SW 1271 (cell line): ENCODE measurements around the gene MMP20.
"Not testable (repeated sequence)": the region's sequence is repeated elsewhere in the genome, so short reads cannot be mapped to it uniquely, and the experiment has no call there.

Source experiments
- DNase-seq, 2 experiments: peaks; one replicate each; lab custom pipeline; 2025; lab: John Stamatoyannopoulos, UW

MMP20 gene, protein sequence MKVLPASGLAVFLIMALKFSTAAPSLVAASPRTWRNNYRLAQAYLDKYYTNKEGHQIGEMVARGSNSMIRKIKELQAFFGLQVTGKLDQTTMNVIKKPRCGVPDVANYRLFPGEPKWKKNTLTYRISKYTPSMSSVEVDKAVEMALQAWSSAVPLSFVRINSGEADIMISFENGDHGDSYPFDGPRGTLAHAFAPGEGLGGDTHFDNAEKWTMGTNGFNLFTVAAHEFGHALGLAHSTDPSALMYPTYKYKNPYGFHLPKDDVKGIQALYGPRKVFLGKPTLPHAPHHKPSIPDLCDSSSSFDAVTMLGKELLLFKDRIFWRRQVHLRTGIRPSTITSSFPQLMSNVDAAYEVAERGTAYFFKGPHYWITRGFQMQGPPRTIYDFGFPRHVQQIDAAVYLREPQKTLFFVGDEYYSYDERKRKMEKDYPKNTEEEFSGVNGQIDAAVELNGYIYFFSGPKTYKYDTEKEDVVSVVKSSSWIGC

GRCh38 chr11:102625177-102625576 lies at the start of gene MMP20:
MMP20 (minus strand) TSS chr11:102625332; CDS start chr11:102625319, 13 bp downstream.
- no peak for DNase-seq

- no peak for DNase-seq
These were observed 44.5 kb upstream of the MMP20 start for GRCh38 chr11:102669664-102670063.

DNA sequence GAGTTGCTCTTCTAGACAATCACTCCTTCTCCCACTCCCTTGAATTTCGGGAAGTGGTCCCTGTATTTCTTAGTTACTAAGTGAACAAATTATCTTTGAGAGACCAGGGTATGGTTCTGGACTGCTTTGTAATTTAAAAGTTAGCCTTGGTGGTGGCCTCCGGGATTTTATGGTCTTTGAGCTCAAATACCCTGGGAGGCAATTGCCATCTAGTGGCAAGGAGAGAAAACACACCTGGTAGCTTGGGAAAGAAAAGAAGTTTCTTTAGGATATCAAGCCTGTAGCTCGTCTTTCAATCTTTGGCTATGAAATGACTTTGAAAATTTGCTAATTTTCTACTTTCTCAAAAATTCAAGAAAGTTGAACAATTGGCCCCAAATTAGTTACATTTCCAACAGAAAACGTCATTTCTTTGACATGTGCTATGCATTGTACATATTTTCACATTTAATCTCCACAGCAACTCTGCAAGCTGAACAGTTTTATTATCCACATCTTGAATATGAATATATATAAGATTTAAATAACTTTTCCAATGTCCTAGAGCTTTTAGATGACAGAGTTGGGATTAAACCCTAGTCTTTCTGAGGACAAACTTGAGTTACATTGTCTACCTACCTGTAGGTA lies 41.3 kb upstream of the MMP20 start:
- peak in 1 of 2 experiments; percentile 77 for DNase-seq

- no peak for DNase-seq
These were observed 39.0 kb upstream of the MMP20 start for GRCh38 chr11:102664001-102664752.

- DNase-seq: no peak
These were observed 37.5 kb upstream of the MMP20 start for GRCh38 chr11:102662607-102663006.

DNA sequence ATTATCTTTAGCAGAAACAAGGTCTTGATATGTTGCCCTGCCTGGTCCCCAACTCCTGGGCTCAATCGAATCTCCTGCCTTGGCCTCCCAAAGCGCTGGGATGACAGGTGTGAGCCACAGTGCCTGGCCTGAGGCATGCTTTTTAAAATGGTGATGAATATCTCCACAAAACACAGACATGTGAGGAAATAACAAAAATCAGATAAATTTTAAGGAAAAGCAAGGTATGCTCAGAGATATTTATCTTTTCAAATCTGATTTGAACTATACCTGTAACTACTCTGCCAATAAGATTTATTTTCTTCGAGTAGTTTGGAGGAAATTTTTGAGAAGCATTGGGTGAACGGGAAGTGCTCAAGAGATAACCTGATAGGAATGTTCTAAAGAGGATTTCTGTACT lies 35.9 kb upstream of the MMP20 start:
- DNase-seq: no peak

- no peak for DNase-seq
These were observed 31.4 kb upstream of the MMP20 start for GRCh38 chr11:102656528-102656927.

DNA sequence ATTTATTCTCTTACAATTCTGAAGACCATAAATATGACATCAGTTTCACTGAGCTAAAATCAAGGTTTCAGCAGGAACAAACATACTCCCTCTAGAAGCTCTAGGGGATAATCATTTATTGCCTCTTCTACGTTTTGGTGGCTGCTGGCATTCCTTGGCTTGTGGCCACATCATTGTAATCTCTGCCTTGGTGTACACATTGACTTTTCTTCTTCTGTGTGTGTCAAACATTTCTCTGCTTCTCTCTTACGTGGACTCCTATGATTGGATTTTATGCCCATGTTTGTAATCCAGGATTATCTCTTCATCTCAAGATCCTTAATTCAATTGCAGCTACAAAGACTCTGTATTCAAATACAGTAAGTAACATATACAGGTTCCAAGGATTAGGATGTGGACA lies 30.4 kb upstream of the MMP20 start:
- DNase-seq: no peak

DNA sequence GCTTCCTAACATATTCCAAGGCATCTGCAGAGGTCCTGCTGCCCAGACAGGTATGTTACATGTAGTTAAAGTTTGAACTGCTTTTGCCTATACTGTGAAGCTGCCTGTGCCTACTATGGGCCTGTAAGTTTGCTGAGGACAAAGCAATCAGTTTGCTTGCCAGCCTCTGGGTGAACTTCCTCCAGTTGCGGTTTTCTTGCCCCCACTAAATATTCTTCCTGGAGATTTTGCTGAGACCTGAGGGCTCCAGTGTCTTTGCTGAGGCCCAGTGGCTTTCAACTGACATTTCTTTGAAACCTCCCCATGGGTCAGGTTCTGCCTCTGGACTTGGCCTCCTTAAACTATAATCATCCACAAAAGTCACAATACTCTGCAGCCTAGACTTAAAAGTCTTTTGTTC lies 29.6 kb upstream of the MMP20 start:
- no peak for DNase-seq

- DNase-seq: no peak
These were observed 28.7 kb upstream of the MMP20 start for GRCh38 chr11:102653744-102654291.

- DNase-seq: no peak
These were observed 22.3 kb upstream of the MMP20 start for GRCh38 chr11:102647430-102647829.

- DNase-seq: no peak
These were observed 18.8 kb upstream of the MMP20 start for GRCh38 chr11:102643941-102644340.

DNA sequence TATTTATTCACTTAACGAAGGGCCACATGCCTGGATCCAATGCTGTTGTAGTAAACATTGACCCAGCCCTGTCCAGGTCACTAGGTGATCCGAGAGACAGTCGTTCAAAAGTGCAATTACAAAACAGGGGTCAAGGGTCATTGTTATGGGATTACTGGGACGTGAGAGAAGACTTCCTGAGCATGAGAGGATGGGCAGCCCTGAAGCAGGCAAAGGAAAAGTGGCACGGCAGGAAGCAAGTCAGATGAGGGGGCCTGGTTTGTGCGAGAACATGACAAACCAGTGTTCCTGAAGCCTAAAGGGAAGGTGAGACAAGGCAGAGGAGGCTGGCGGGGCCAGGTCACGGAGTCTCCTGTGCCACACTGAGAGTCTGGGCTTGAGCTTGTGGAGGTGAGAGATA lies 15.8 kb upstream of the MMP20 start:
- DNase-seq: no peak

DNA sequence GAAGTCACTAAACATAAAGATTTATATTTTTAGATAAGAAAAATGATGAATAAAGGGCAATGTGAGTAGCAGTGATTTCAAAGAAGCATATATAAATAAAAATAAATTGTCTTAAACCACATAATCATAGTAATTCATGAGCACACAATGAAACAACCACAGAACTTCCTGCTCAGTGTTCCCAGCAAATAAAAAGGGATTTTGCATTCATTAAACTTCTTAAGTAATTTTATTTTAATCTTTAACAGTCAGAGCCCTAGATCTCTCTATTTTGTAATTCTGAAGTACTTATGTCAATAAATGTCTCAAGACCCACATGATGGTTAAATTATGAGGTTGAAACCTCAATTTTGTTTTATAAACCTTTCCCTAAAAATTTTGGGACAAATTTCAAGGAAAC lies 14.5 kb upstream of the MMP20 start:
- no peak for DNase-seq

DNA sequence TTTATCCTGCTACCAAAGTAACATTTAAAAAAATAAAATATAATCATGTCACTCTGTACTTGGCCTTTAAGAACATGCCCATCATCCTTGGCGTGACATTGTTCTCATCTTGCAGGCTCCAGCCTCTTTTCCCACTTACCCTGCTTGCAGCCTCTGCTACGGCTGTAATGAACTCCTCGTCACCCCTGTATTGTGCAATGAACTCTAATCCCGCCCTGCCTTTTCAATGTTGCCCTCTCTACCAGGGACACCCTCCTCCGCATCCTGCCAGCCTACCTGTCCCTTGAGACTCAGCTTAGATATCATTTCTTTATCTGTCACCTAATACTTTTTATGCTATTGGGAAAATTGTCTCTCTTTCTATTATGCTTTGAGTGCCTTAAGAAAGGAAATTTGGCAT lies 12.6 kb upstream of the MMP20 start:
- no peak for DNase-seq

GRCh38 chr11:102633385-102634026 lies 8.4 kb upstream of the MMP20 start:
- no peak for DNase-seq

DNA sequence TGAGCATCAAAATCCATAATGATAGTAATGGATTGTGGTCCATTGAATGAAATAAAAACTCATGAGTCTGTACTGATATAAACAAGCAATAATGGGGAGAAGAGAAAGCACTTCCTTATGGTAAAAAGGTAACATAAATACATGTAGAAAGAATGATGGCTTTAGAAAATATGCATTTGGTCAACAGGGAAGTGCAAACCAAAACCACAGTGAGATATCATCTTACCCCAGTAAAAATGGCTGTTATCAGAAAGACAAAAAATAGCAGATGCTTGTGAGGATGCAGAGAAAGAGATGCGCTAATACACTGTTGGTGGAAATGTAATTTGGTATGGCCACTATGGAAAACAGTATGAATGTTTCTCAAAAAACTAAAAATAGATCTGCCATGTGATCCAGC lies 6.9 kb upstream of the MMP20 start:
- no peak for DNase-seq

GRCh38 chr11:102630598-102631448 lies 5.7 kb upstream of the MMP20 start:
- DNase-seq: no peak

- not testable (repeated sequence) for DNase-seq
These were observed 4.8 kb upstream of the MMP20 start for GRCh38 chr11:102629908-102630307.

DNA sequence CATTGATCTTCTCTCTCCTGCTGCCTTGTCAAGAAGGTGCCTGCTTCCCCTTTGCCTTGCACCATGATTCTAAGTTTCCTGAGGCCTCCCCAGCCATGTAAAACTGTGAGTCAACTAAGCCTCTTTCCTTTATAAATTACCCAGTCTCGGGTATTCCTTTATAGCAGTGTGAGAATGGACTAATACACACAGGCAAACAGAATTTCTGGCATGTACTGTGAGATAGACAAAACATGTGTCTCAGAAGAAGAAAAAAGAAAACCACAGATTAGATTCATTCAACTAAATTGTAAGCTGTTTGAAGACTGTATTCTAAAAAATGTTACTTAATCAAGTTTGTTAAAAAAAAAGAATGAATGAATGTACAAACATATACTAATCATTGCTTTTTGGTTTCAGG lies 1.5 kb upstream of the MMP20 start:
- no peak for DNase-seq

DNA sequence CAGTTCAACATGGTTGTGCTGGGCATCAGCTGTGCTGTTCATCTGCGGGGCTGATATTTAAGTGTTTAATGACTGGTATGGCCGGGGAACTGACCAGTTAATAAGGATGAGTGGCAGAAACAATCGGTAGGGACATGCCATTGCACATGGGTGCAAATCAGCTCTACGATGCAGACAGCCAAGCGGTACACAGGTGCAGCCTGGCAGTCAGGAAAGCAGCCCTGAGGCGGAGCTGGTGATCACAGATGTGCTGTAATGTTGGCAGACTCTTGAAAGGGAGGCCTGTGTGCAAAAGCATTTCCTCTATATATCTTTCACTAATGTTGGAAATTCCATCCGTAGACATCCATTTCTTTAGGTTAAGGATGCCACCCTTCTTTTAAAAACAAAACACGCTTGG lies 1.1 kb downstream of the MMP20 start:
- DNase-seq: no peak
